GM12864 (cell line): ENCODE data around the gene SLC9C2.
"Not testable (repeated sequence)": the region's sequence is repeated elsewhere in the genome, so short reads cannot be mapped to it uniquely, and the experiment has no call there.

Source experiments
- DNase-seq: peaks from one replicate; pipeline ENCODE4 v3.0.0-alpha.2; 2011; ENCODE audit warnings: low read depth
- H3K4me3 ChIP-seq: 2 replicates; pipeline ENCODE4 v1.5.1; 2011; ENCODE audit warnings: mild to moderate bottlenecking, low read depth, low read length, control low read depth
- TF ChIP-seq, protein P1 (sequence below): IDR thresholded peaks from 2 replicates; pipeline ENCODE4 v1.5.1; 2011; ENCODE audit warnings: low read depth, mild to moderate bottlenecking, moderate library complexity, low read length, control low read depth, inconsistent platforms; ENCODE audit errors: missing control alignments

Gene SLC9C2, protein sequence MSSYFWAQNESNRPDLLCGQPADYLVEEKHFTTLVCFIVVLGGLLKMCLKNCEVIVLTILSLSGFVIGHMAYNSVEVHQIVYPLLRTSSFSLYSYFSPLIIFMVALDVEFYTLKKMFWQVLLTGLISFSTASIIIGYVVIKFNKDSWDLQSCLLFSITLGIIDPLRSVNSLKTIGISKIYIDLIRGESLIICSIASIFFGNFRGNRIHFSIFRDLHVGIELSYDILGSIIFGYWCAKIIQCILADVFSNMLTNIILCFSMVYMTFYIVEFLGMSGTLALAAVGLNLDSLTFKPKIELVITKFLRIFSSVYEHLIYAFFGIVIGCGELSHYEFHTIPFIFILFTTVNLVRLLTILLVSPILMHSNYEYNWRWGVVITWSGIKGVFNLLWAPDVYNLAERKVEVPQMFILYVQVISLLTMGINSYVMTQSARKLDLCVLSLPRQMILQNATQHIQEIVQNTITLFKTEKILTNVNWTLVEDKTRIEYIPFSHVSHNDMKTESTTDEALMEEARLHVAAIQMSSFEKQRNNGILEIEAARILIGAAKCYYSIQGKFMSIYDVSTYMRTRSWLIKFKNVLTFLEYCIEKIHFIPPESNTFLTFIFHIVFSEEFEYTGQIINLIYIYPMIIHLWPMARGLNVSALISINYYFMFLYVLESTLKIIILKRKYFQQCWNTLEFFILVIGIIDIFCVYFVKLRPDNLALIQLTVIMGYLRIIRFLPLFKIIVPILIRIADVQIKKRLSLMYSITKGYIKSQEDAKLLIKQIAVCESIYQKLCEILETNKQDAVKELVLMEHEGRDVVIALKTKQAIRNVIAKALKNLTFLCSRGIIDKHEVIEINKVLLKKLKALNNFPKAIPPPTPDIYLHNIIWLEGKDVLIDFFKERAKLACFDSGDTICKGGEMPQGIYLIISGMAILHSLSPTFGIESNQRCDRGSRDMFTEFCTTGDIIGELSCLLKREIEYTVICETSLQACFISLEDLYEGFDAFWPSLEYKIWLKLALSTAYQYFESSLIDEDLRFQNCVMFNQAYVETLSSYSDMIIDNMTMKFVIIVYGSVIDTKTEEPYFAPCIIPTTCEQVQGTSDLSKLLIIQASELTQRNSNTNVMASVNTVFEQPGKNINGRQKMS

DNA sequence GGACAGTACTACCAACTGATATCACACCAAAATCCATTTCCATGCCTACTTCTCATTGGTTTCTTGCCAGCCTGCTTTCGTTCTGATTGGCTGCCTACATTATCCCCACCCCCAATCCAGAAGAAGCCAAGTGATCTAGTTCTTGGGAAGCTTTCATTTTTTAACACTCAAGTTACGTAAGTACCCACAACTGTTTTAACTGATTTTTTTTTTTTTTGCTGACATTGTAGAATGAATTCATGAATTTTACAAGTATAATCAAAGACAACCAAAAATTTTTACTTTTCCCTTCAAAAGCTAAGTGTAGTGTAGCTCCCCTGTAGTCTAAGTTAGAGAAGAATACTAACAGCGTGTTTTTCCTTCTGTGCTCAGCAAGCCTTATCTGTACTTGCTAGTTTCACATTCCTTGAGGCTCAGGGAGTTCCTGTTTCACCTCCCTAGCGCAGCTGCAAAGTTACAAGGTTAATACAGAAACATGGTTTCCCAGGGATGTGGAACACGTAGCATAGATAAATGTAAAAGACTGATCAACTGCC is at the start of gene SLC9C2:
Gene SLC9C2, minus strand, starts transcription at position 17 of the 536 bp plus-strand sequence. CDS start 1,296 bp downstream, outside the sequence.
- TF ChIP-seq, protein P1, sequence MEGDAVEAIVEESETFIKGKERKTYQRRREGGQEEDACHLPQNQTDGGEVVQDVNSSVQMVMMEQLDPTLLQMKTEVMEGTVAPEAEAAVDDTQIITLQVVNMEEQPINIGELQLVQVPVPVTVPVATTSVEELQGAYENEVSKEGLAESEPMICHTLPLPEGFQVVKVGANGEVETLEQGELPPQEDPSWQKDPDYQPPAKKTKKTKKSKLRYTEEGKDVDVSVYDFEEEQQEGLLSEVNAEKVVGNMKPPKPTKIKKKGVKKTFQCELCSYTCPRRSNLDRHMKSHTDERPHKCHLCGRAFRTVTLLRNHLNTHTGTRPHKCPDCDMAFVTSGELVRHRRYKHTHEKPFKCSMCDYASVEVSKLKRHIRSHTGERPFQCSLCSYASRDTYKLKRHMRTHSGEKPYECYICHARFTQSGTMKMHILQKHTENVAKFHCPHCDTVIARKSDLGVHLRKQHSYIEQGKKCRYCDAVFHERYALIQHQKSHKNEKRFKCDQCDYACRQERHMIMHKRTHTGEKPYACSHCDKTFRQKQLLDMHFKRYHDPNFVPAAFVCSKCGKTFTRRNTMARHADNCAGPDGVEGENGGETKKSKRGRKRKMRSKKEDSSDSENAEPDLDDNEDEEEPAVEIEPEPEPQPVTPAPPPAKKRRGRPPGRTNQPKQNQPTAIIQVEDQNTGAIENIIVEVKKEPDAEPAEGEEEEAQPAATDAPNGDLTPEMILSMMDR = no peak
- no peak within 1 kb of the TSS for H3K4me3 ChIP-seq
- DNase-seq = no peak

DNA sequence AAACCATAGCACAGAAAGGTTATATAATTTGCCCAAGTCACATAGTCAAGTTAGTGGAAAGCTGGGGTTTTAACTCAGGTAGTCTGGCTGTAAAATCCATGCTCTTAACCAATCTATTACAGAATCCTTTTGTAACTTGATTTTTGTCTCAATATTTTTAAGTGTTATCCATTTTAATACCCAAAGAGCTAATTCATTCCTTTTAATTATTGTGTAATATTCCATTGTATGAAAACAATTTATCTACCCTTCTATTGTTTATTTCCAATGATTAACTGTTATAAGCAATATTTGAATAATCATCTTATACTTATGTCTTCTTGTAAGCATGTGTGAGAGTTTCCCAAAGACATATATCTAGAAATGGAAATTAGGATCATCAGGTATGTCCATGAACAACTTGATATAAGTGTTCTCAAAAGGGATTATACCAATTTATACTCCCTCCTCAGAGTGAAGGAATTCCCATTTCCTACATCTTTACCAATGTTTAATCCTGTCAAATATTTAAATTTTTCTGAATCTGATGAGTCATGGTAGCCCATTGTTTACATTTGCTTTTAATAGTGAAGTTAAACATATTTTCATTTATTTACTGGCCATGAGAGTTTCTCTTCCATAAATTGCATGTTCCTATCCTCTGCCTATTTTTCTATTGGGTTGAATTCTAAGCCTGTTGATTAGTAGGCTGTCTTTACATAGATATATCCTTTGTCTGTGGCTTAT is 46.2 kb upstream of the SLC9C2 start:
- no peak for DNase-seq
- TF ChIP-seq, protein P1 = no peak
- H3K4me3 ChIP-seq = no peak overlapping the region

DNA sequence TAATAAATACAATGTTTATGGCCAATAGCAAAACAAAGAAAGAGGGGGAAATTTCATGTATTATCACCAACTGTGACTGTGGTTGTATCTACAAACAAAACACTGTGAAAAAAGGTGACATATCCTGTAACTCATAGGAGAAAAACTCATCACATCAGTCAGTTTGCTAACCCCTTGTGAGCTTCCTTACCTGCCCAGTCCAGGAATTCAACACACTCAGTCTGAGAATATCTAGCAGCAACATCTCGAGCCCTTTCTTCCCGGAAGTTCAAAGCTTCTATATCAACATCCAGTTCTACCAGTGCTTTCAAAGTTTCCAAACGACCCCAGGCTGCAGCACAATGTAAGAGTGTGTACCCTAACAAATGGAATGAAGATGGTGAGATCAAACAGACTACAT is 43.8 kb upstream of the SLC9C2 start:
- no peak overlapping the region for H3K4me3 ChIP-seq
- no peak for DNase-seq
- TF ChIP-seq, protein P1 = no peak

DNA sequence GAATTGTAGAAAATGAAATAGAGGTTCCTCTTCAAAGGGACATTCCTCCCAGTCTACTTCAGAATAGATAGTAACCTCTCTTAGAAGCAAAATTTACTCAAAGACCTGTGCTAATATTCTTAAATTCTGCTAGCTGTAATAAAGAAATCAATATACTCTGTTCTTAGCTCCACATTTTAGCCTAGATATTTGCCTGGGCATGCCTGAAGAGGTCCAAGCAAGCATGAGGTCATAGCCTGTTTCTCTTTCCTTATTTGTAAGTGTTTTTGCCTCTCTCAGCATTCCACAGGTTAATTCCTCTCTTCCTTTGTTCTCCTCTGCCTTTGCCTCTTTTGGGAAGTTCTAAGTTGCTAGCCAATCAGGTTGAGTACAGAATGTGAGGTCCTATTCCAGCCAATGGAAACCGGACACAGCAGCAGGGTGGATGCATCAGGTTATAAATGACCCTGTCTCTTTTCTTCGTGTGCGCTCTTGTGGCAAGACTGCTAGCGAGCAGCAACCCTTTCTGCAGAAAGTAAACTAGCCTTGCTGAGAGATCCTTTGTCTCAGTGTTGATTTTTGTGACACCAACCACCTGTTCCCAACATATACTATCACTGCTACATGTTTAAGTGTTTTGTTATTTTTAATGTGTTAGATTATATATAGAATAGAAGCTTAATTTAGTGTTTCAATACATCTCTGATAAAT is 39.7 kb upstream of the SLC9C2 start:
- not testable (repeated sequence) for H3K4me3 ChIP-seq, DNase-seq

DNA sequence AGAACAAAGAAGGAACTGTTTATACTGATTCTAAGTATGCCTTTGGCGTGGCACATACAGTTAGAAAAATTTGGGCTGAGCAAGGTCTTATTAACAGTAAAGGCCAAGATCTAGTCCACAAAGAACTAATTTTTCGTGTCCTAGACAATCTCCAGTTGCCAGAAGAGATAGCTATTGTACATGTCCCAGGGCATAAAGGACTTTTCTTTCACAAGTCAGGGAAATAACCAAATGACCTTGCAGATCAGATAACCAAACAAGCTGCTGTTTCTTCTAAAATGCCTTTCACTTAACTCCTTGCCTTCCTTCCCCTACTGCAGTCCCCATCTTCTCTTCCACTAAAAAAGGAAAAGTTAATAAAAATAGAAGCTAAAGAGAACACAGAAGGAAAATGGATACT is 36.2 kb upstream of the SLC9C2 start:
- no peak for DNase-seq
- H3K4me3 ChIP-seq = no peak overlapping the region
- TF ChIP-seq, protein P1 = no peak

DNA sequence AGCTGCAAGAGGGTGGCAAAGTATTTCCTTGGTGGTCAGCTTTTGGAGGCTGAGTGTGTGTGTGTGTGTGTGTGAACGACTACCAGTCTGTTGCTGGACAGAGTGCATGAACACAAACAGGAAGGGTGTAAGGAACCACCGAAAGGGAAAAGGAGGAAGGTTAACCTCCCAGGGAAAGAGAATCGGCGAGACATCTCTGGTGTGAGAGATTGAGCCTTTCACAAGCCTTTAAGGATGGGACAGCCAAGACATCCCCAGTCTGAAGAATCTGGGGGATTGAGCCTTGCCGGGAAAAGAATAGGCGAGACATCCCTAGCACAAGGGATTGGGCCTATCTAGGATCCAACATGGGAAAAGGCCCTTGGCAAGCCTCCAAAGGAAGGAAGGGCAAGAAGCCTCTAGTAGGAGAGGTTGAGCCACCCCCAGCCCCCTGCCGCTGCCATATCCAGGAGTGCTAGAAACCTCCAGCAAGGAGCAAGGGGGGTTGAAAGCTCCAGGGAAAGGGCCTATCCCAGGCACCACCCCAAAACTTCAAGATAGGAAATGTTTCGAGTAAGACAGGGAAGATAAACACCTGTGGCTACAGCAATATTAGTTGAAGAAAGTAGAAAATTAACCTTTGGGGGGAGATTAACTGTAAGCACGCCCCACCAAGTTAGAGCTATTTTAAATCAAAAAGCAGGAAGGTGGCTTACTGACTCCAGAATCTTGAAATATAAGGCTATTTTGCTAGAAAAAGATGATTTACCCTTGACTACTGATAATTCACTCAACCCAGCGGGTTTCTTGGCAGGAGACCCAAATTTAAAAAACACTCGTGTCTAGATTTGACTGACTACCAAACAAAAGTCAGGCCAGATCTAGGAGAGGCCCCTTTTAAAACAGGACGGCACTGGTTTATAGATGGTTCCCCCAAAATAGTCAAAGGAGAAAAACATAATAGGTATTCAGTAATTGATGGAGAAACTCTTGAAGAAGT is 35.5 kb upstream of the SLC9C2 start:
- no peak overlapping the region for H3K4me3 ChIP-seq
- TF ChIP-seq, protein P1 = no peak
- no peak for DNase-seq

DNA sequence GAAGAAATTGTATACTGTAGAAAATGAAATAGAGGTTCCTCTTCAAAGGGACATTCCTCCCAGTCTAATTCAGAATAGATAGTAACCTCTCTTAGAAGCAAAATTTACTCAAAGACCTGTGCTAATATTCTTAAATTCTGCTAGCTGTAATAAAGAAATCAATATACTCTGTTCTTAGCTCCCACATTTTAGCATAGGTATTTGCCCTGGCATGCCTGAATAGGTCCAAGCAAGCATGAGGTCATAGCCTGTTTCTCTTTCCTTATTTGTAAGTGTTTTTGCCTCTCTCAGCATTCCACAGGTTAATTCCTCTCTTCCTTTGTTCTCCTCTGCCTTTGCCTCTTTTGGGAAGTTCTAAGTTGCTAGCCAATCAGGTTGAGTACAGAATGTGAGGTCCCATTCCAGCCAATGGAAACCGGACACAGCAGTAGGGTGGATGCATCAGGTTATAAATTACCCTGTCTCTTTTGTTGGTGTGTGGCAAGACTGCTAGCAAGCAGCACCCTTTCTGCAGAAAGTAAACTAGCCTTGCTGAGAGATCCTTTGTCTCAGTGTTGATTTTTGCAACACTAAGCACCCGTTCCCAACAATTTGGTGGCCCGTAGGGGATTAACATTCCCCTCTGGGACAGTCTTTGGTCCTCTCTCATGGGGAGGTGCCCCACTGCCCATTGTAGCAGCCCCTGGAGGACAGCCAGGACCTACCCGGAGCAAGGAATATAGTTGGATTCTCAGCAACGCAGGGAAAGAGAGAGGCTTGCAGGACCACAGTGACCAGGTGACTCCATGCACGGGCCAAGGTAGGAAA is 34.6 kb upstream of the SLC9C2 start:
- H3K4me3 ChIP-seq, DNase-seq: not testable (repeated sequence)
